Measurements from ENCODE around the gene GARRE1.

GARRE1 gene

GRCh38 chr19:34300380-34300779 lies 46.0 kb downstream of the GARRE1 start:
- POLR2A ChIA-PET: no interaction called here
- DNase-seq (ENCODE audit: low read depth, low spot score): no peak
- CTCF ChIA-PET: no interaction called here
- no peak overlapping the region for H3K4me3 ChIP-seq (ENCODE audit: low read depth, low read length)
- no peak for TF ChIP-seq CTCF (IDR thresholded peaks at IDR 0.05; ENCODE audit: insufficient read depth, low read length, missing control alignments)

- DNase-seq (ENCODE audit: low read depth, low spot score): no peak
- TF ChIP-seq CTCF (IDR thresholded peaks at IDR 0.05; ENCODE audit: insufficient read depth, low read length, missing control alignments): no peak
- CTCF ChIA-PET: no interaction called here
- H3K4me3 ChIP-seq (ENCODE audit: low read depth, low read length): no peak overlapping the region
- POLR2A ChIA-PET: no interaction called here
Observed at GRCh38 chr19:34300962-34301361, 46.6 kb downstream of the GARRE1 start.

All from AG04449 (cell line).